AG09319 (cell line): ENCODE measurements around the gene SNRNP70.
"Not testable (repeated sequence)": the region's sequence is repeated elsewhere in the genome, so short reads cannot be mapped to it uniquely, and the experiment has no call there.

Source experiments
- DNase-seq: peaks from one replicate; pipeline ENCODE4 v3.0.0-alpha.2; 2010; ENCODE audit warnings: low read depth; ENCODE audit errors: extremely low read depth
- TF ChIP-seq, protein P1 (sequence below): IDR thresholded peaks from 2 replicates; pipeline ENCODE4 v1.5.1; 2011; ENCODE audit warnings: low read depth, mild to moderate bottlenecking, inconsistent platforms, low read length, moderate library complexity

Gene SNRNP70

DNA sequence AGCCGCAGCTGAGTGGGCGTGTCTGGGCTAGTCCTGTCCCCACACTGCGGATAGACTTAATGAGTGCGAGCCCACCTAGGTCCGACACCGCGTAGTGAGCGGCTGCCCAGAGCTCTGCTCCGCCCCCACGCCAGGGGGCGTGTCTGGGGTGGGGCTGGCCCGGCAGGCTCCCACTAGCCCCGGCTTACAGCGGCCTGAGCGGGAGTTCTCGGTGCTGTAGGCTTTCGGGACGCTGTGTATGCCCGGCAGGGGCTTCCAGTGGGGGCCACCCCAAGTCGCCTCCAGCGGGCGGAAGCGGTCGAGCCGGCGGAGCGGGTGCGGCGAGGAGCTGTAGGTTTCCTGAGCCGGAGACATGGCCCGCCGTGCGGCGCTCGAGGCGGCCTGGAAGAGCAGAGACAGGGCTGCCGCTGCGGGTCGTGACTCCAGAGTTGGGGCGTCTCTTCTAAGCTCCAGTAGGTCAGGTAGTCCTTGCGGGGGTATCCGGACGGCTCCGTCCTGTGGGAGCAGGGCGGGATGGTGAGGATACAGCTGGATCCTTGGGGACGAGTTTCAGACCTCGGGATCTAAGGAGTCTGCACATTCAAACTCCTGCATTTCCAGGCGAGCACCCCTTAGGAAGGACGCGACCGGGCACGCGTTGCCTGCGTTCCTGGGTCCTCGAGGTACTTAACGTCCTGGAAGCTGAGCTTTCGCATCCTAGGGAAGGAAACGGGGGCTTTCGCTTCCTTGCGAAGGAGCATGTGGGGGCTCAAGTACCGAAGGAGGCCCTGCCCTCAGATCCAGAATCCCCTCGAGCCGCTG is 28.9 kb upstream of the SNRNP70 start:
- TF ChIP-seq, protein P1, sequence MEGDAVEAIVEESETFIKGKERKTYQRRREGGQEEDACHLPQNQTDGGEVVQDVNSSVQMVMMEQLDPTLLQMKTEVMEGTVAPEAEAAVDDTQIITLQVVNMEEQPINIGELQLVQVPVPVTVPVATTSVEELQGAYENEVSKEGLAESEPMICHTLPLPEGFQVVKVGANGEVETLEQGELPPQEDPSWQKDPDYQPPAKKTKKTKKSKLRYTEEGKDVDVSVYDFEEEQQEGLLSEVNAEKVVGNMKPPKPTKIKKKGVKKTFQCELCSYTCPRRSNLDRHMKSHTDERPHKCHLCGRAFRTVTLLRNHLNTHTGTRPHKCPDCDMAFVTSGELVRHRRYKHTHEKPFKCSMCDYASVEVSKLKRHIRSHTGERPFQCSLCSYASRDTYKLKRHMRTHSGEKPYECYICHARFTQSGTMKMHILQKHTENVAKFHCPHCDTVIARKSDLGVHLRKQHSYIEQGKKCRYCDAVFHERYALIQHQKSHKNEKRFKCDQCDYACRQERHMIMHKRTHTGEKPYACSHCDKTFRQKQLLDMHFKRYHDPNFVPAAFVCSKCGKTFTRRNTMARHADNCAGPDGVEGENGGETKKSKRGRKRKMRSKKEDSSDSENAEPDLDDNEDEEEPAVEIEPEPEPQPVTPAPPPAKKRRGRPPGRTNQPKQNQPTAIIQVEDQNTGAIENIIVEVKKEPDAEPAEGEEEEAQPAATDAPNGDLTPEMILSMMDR, result peak; percentile 19
- DNase-seq, result no peak

DNA sequence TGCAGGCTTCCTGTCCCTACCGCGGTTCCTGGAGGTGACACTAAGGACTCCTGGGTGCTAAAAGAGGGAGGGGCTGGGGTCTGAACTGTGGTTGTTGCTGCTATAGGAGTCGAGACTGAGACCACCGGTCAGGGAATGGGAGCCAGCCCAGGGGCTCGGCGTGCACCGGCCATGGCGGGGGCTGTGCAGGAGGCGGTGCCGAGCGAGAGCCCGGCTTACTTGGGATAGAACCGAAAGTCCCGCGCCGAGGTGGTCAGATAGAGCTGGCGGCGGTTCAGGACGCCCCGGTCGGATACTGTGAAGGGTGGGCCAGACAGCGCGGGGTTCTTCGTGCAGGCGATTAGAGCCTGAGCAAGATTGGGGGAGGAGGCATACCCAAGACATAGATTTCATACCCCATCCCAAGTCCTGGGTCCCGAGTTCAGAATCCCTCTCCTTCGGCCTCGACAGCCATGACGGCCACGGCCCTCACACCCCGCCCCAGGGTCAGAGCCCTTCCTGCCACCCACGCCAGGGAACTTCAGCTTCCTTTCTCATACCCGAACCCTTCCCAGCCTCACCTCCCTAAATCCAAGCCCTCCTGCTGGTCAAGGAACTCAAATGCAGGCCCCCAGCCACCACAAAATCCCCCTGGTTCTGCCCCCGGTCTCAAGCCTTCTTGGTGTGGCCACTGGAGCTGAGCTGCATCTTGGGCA is 28.2 kb upstream of the SNRNP70 start:
- DNase-seq, result not testable (repeated sequence)

DNA sequence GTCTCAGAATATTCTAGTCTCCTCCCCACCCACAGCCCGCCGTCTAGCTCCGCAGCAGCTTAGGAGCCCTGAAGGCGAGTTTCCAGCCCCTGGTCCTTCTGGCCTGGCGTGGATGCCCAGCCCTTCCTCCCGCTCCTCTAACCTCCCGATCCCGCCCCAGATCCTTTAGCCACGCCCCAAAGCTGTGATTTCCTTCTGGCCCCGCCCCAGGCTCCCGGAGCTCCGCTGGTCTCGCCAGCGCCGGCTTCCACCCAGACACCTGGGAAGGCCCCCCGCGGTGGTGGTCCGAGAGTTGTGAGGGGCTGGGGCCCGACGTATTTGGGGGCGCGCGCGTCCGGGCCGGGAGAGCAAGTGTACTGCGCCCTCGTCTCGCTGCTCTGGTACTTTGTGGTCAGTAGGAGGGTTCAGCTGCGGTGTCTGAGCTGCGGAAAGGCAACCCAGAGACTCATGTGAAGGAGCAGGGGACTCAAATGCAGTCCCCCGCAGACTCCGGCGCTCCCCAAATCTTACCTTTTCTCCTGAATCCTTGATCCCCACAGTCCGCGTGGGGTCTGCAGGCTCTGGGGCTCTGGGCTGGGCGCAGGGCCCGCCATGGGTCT is 27.5 kb upstream of the SNRNP70 start, which contains the start of gene CGB7:
CGB7 (minus strand) TSS at position 114 of the 599 bp plus-strand sequence. CDS start 2,374 bp downstream, outside the sequence.
- DNase-seq, result no peak
- TF ChIP-seq, protein P1, result no peak

DNA sequence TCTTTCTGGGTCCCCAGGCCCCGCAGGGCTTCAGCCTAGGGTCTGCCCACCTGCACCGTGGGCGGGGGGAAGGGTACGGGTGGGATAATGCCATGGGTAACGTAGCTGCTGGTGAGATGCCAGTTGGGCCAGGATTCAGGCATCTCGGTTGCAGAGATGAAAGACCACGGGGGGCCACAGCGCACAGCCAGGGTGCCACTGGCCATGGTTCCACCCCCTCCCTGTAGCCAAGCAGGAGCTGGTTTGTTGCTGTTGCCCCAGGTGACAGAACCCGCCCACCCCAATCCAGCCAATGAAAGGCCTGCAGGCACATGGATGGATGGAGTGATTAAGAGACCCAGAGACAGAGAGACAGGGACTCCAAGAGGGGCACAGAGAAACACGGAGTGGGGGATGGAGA is 26.7 kb upstream of the SNRNP70 start:
- no peak for DNase-seq
- TF ChIP-seq, protein P1, result no peak

DNA sequence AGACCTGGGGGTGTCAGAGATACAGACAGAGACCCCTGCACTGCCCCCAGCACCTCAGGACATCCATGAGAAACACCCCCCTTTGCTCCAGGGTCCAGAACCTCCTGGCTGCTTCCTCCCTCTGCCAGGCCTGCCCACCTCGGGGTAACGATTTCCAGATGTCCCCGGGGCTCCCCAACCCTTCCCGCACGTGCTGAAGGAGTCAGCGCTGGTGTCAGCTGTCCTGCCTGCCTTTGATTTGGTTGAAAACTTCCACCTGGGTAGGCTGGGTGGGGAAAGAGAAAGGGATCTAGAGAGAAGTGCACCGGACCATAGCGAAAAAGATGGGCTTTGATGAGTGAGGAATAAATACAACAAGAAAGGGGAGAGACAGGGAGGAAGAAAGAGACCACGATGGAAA is 26.2 kb upstream of the SNRNP70 start:
- TF ChIP-seq, protein P1, result no peak
- DNase-seq, result no peak

DNA sequence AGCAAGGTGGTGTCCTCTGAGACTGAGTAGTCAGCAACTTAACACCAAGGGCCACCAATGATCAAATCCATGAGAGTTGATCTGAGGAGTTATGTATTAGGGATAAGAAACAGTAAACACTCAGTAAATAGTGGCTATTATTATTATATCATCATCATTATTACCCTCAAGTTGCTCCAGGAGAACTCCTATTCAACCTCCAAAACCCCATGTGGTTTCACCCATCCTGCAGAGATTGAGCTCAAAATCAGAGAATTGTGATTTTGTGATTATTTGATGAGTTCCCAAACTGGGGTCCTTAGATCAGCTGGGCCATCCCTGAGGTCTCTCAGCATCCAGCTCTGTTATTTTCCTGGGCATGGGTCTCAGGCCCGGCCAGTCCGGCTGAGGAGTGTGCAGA is 24.3 kb upstream of the SNRNP70 start:
- TF ChIP-seq, protein P1, result no peak
- no peak for DNase-seq

DNA sequence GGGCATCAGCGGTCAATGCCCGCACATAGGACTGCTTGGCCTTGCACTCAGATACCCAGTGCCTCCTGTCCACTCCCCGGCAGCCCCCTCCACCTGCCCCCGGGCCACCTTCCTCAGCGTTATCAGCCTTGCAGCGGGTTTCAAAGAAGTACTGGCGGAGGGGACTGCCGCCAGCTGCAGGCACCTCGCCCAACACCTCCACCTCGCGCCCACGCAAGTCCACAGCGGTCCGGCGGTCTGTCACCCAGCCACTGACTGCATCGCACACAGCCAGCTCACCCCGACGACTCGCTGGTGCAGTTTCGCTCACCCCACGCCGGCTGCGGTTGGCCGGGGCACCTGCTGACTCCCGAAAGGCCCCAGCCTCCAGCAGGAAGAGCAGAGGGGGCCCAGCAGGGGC is 23.8 kb upstream of the SNRNP70 start:
- no peak for DNase-seq
- TF ChIP-seq, protein P1, result no peak
